OCI-LY7 (cell line): Measurements from ENCODE around the gene SLC17A7. TPM values are rescaled to one million over a fixed set of nuclear protein-coding genes. Genes with fewer than 3 reads are reported as not detected.

Source experiments
- BruUV-seq: library from RNA; stranded (reverse); fragments of 400-500 nt; replicated peaks from 2 replicates; lab custom pipeline; 2021; lab: Mats Ljungman, UMichigan
- CTCF ChIA-PET: fragments of 300-600 bp; sonication (Branson Sonifier 250); formaldehyde crosslinking; loops from one replicate; lab custom pipeline; 2022; ENCODE audit warnings: antibody characterized with exemption; ENCODE audit not compliant: unreplicated experiment; lab: Charles Lee
- POLR2A ChIA-PET: fragments of 300-600 bp; sonication (Branson Sonifier 250); formaldehyde crosslinking; loops from one replicate; lab custom pipeline; 2022; ENCODE audit warnings: antibody characterized with exemption; lab: Charles Lee
- DNase-seq: peaks from one replicate; pipeline ENCODE4 v3.0.0-alpha.2; 2015; ENCODE audit warnings: low spot score
- H2AFZ ChIP-seq: fragments of 200-600 bp; sonication (generic), shearing (Covaris generic); 2 replicates; pipeline ENCODE4 v1.6.1; 2014; ENCODE audit warnings: mild to moderate bottlenecking, antibody characterized with exemption, low read length, moderate library complexity
- H3K27ac ChIP-seq: fragments of 200-600 bp; sonication (generic); 2 replicates; pipeline ENCODE4 v1.5.1; 2014; ENCODE audit warnings: mixed run types, low read depth, mild to moderate bottlenecking, moderate library complexity, low read length, inconsistent platforms; ENCODE audit not compliant: poor library complexity, severe bottlenecking
- H3K36me3 ChIP-seq: fragments of 200-600 bp; sonication (generic); 2 replicates; pipeline ENCODE4 v1.6.1; 2014; ENCODE audit warnings: mild to moderate bottlenecking, antibody characterized with exemption, low read length, moderate library complexity, mixed read lengths; ENCODE audit not compliant: insufficient read depth
- H3K4me1 ChIP-seq: fragments of 200-600 bp; sonication (generic); 2 replicates; pipeline ENCODE4 v1.5.1; 2014; ENCODE audit warnings: mild to moderate bottlenecking, low read length; ENCODE audit not compliant: insufficient read depth, poor library complexity, severe bottlenecking
- H3K4me2 ChIP-seq: fragments of 200-600 bp; sonication (generic); 2 replicates; pipeline ENCODE4 v1.6.1; 2014; ENCODE audit warnings: mild to moderate bottlenecking, low read length
- H3K4me3 ChIP-seq: fragments of 200-600 bp; sonication (generic); 2 replicates; pipeline ENCODE4 v1.5.1; 2014; ENCODE audit warnings: mild to moderate bottlenecking, low read depth, low read length; ENCODE audit not compliant: poor library complexity, severe bottlenecking
- H3K79me2 ChIP-seq: fragments of 200-600 bp; sonication (generic); 2 replicates; pipeline ENCODE4 v1.6.1; 2016; ENCODE audit warnings: low read depth, mild to moderate bottlenecking, low read length, moderate library complexity, mixed read lengths; ENCODE audit not compliant: insufficient read depth
- H3K9me2 ChIP-seq: fragments of 200-600 bp; sonication (generic); 2 replicates; pipeline ENCODE4 v1.6.1; 2016; ENCODE audit warnings: mild to moderate bottlenecking, low read length, mixed read lengths; ENCODE audit not compliant: insufficient read depth
- H3K9me3 ChIP-seq: fragments of 200-600 bp; sonication (generic); 2 replicates; pipeline ENCODE4 v1.6.1; 2014; ENCODE audit warnings: mild to moderate bottlenecking, mixed run types, low read length, mixed read lengths
- H4K20me1 ChIP-seq: fragments of 200-600 bp; sonication (generic); 2 replicates; pipeline ENCODE4 v1.6.1; 2014; ENCODE audit warnings: mild to moderate bottlenecking, antibody characterized with exemption, low read length, moderate library complexity, mixed read lengths; ENCODE audit not compliant: insufficient read depth
- CTCF ChIP-seq: fragments of 200-600 bp; sonication (generic); conservative IDR thresholded peaks from 2 replicates; pipeline ENCODE4 v1.5.1; 2014; ENCODE audit warnings: mild to moderate bottlenecking, antibody characterized with exemption, low read length, moderate library complexity, mixed read lengths
- EZH2phosphoT487 ChIP-seq: fragments of 200-600 bp; sonication (generic); IDR thresholded peaks from 2 replicates; pipeline ENCODE4 v1.6.1; 2018; ENCODE audit warnings: low read depth, borderline replicate concordance, mild to moderate bottlenecking, mixed run types, antibody characterized with exemption, low read length, moderate library complexity, mixed read lengths
- intact Hi-C: fragments of 100-400 bp; cut with micrococcal nuclease; formaldehyde crosslinking; loops from one replicate; pipeline ENCODE4 v1.10.0; 2022; ENCODE audit not compliant: unreplicated experiment
- total RNA-seq, 2 experiments: library from RNA; depleted of rRNA in 1 of 2; stranded (reverse); fragments of >200 nt in 1 of 2; shearing (Covaris generic) in 1 of 2; gene quantifications; 2 replicates each; pipeline ENCODE4 v1.2.3, GENCODE V29; 2014 to 2022

The SLC17A7 gene
- total RNA-seq, 2 experiments from 2014 or later: 1.3 TPM

- Histone ChIP-seq H3K27ac (no peak overlapping the region), H3K4me2 (peak overlapping the region; percentile 88), H3K4me1 (peaks cover 31% of the 10 kb centered on the region), H3K9me3 (no peaks in the 10 kb centered on the region), H2AFZ (no peak overlapping the region), H4K20me1 (no peaks in the 10 kb centered on the region), H3K4me3 (peak overlapping the region; percentile 93), H3K9me2 (no peaks in the 10 kb centered on the region), H3K79me2 (peaks cover 36% of the 10 kb centered on the region), H3K36me3 (peaks cover 43% of the 10 kb centered on the region)
- no peak for DNase-seq
- ChIA-PET CTCF (no interaction called here), POLR2A (no interaction called here)
- TF ChIP-seq CTCF (no peak), EZH2phosphoT487 (no peak)
- BruUV-seq: no TSS peak
- intact Hi-C loops: loop anchor here (5.0 kb wide), 1 partner anchor 37 kb away; the partner anchor contains the start of gene RPL13A
These were observed 9.1 kb upstream of the SLC17A7 start for GRCh38 chr19:49450405-49450804.

- no TSS peak for BruUV-seq
- Histone ChIP-seq H2AFZ (no peak overlapping the region), H3K79me2 (peaks cover 22% of the 10 kb centered on the region), H3K4me1 (peaks cover 24% of the 10 kb centered on the region), H3K4me2 (no peak overlapping the region), H3K9me3 (no peaks in the 10 kb centered on the region), H4K20me1 (no peaks in the 10 kb centered on the region), H3K9me2 (no peaks in the 10 kb centered on the region), H3K36me3 (peaks cover 43% of the 10 kb centered on the region), H3K27ac (no peak overlapping the region), H3K4me3 (no peak overlapping the region)
- POLR2A ChIA-PET: no interaction called here
- TF ChIP-seq CTCF: no peak
- TF ChIP-seq EZH2phosphoT487: no peak
- CTCF ChIA-PET: no interaction called here
- intact Hi-C loops: loop anchor here (10.0 kb wide), 1 partner anchor 114 kb away; the partner anchor contains the start of gene CD37
- no peak for DNase-seq
These were observed 7.1 kb upstream of the SLC17A7 start for GRCh38 chr19:49448432-49448786.

- DNase-seq: peak; percentile 80
- H4K20me1 ChIP-seq: no peaks in the 10 kb centered on the region
- POLR2A ChIA-PET: no interaction called here
- intact Hi-C loops: loop anchor here (10.0 kb wide), 1 partner anchor 113 kb away; the partner anchor contains the start of gene CD37
- H3K4me3 ChIP-seq: no peak overlapping the region
- no peaks in the 10 kb centered on the region for H3K9me2 ChIP-seq
- CTCF ChIA-PET: no interaction called here
- peaks cover 22% of the 10 kb centered on the region for H3K79me2 ChIP-seq
- H3K4me2 ChIP-seq: no peak overlapping the region
- no peak overlapping the region for H2AFZ ChIP-seq
- H3K4me1 ChIP-seq: peaks cover 24% of the 10 kb centered on the region
- BruUV-seq: no TSS peak
- no peak overlapping the region for H3K27ac ChIP-seq
- peaks cover 43% of the 10 kb centered on the region for H3K36me3 ChIP-seq
- H3K9me3 ChIP-seq: no peaks in the 10 kb centered on the region
- TF ChIP-seq EZH2phosphoT487: no peak
- TF ChIP-seq CTCF: no peak
These were observed 6.4 kb upstream of the SLC17A7 start for GRCh38 chr19:49447485-49448431.
